Stomach (tissue), 9 donors: ENCODE data around the gene ZNF8. TPM values are rescaled to one million over a fixed set of nuclear protein-coding genes. Genes with fewer than 3 reads are reported as not detected.

ENCODE experiments used
- DNase-seq, 2 donors: peaks; one replicate each; pipeline versions ENCODE4 v3.0.0 to v3.0.0-alpha.2; 2013 to 2019
- H3K27ac ChIP-seq, 5 donors: fragments of 200-600 bp in 4 of 5; sonication (generic) in 4 of 5; one replicate each; pipeline ENCODE4 v1.5.1; 2013 to 2019; ENCODE audit warnings: mild to moderate bottlenecking in 1 of 5, moderate library complexity in 1 of 5
- H3K27me3 ChIP-seq, 3 donors: fragments of 200-600 bp; sonication (generic); one replicate each; pipeline ENCODE4 v1.5.1; 2017 to 2019; ENCODE audit warnings: mixed run types in 1 of 3
- H3K36me3 ChIP-seq, 4 donors: fragments of 200-600 bp; sonication (generic); 1 replicate in 3 of 4; 2 replicates in 1 of 4; pipeline ENCODE4 v1.5.1; 2016 to 2019
- H3K4me1 ChIP-seq, 4 donors: fragments of 200-600 bp; sonication (generic); one replicate each; pipeline ENCODE4 v1.5.1; 2016 to 2019
- H3K4me3 ChIP-seq, 4 donors: fragments of 200-600 bp; sonication (generic) in 3 of 4; one replicate each; pipeline ENCODE4 v1.5.1; 2016 to 2019; ENCODE audit warnings: mild to moderate bottlenecking in 1 of 4
- H3K9me3 ChIP-seq, 4 donors: fragments of 200-600 bp; sonication (generic); one replicate each; pipeline ENCODE4 v1.5.1; 2016 to 2019
- CTCF ChIP-seq, 7 experiments: fragments of 450-650 bp in 4 of 7; fragments of 200-600 bp in 3 of 7; sonication (generic) in 3 of 7; IDR thresholded peaks; one replicate each; pipeline ENCODE4 v1.5.1; 2016 to 2019; ENCODE audit warnings: antibody characterized with exemption in 7 of 7, control low read depth in 2 of 7, mild to moderate bottlenecking in 1 of 7
- EP300 ChIP-seq: sonication (generic); formaldehyde crosslinking; IDR thresholded peaks from one replicate; pipeline ENCODE4 v1.6.1; 2017; ENCODE audit warnings: antibody characterized with exemption
- POLR2A ChIP-seq, 4 donors: fragments of 450-650 bp; IDR thresholded peaks; one replicate each; pipeline ENCODE4 v1.6.1; 2016; ENCODE audit warnings: antibody characterized with exemption in 4 of 4, control low read depth in 2 of 4, mild to moderate bottlenecking in 1 of 4, moderate library complexity in 1 of 4
- POLR2AphosphoS5 ChIP-seq, 3 donors: sonication (generic); formaldehyde crosslinking; IDR thresholded peaks; one replicate each; pipeline ENCODE4 v1.6.1; 2016; ENCODE audit warnings: antibody characterized with exemption in 3 of 3
- WGBS, 5 donors: extraction: QIAGEN DNeasy Blood & Tissue Kit in 3 of 5; methylation state at CpG; one replicate each; pipeline versions ENCODE4 v1.1.5 to v1.1.7; 2013 to 2018; 5-methylcytosine and 5-hydroxymethylcytosine counted together
- intact Hi-C: fragments of 100-400 bp; cut with DNase I; formaldehyde crosslinking; loops from one replicate; pipeline ENCODE4 v1.15.1; 2023; ENCODE audit warnings: low total_unique reads
- polyA plus RNA-seq, 3 donors: library from polyadenylated mRNA; stranded (reverse); fragments of 200-250 nt; gene quantifications; one replicate each; pipeline ENCODE4 v1.2.3, GENCODE V29; 2013
- total RNA-seq, 5 donors: library from RNA; depleted of rRNA; stranded (reverse); fragments of >200 nt; gene quantifications; one replicate each; pipeline versions ENCODE4 v1.1.0 to v1.2.3, GENCODE V29; 2014 to 2016
- donor health status: healthy with polysubstance abuse.
- donor health status: Bipolar disorder and iron deficiency.
- donor health status: healthy.

The ZNF8 gene
- total and polyA plus RNA-seq, 8 donors = 0.81 to 9.0 (median 2.5) TPM

DNA sequence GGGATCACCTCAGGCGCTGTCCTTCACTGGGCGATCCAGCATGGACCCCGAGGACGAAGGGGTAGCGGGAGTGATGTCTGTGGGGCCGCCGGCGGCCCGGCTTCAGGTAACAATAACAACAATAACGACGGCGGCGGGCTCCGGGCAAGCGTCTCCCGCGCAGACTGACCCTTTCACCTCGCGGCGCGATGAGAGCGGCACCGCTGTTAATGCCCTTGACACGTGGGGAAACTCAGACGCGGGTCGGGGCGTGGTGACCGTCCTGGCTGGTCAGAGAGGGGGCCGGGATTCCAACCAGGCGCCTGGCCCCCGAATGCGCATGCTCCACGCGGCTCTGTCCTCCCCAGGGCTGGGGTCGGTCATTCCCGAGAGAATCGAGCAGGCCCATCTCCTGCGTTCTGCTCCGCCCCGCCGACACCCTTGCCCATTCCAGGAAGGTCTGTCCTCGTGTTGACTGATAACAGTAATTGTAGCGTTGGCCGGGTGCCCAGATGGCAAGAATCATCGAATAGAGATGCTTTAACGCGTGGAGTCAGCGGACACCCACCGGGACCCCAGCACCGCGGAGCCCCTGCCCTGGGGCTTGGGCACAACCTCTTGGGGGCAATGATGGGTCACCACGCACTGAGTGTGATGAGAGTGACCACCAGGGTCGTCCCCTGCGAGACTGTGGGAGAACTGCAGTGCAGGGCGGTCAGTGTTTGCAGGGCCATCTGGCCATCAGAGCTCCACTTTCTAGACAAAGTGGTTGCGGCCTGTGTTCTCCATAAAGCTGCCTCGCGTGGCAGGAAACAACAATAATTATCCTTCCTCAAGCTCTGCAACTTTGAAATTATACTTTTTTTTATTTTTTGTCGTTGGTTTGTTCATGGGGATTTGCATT is 528 bp downstream of the ZNF8 start:
- peak; percentile 63 to 89 for DNase-seq
- 4 to 10% (median 5%) methylated on average over 26 to 60 of the region's 60 CpGs for WGBS, 5 donors

DNA sequence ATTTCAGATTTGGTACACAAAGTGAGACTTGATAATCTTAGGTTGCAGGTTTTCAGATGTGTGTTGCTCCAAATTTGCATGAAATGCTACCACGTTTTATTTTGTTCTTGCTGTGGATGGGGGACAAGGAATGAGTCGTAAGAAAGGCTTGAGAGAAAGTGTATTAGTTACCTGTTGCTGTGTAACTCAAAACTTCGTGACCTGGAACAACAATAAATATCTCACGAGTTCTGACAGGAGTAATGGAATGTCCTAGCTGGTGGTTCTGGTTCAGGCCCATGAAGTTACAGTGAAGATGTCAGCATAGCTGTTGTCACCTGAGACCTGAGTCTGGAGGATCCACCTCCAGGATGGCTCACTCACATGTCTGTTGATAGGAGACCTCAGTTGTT is 1.2 kb downstream of the ZNF8 start:
- DNase-seq = no peak
- Histone ChIP-seq H3K27ac (peak overlapping the region in 2 of 5 donors; percentile 85 to 90), H3K27me3 (no peaks in the 10 kb centered on the region), H3K9me3 (peaks cover 5 to 48% (median 27%) of the 10 kb centered on the region in 4 donors), H3K4me3 (peak overlapping the region in 3 of 4 donors; percentile 63 to 95 (median 73)), H3K36me3 (peaks cover 4 to 50% (median 21%) of the 10 kb centered on the region in 4 donors), H3K4me1 (peaks cover 7 to 32% (median 20%) of the 10 kb centered on the region in 4 donors)
- intact Hi-C loops = no loop called here
- TF ChIP-seq POLR2A (IDR thresholded peaks at IDR 0.05) (no peak), CTCF (IDR thresholded peaks at IDR 0.05) (no peak), EP300 (no peak), POLR2AphosphoS5 (IDR thresholded peaks at IDR 0.05) (no peak)
- 74 to 83% (median 81%) methylated on average over 4 of the region's 4 CpGs for WGBS, 5 donors

More for the DNA sequence above, 528 bp downstream of the ZNF8 start:
- H3K36me3 ChIP-seq = peaks cover 4 to 50% (median 22%) of the 10 kb centered on the region in 4 donors
- no peaks in the 10 kb centered on the region for H3K27me3 ChIP-seq
- peak overlapping the region; percentile 76 to 91 (median 85) for H3K27ac ChIP-seq
- peak overlapping the region; percentile 63 to 97 (median 84) for H3K4me3 ChIP-seq
- peaks cover 7 to 32% (median 20%) of the 10 kb centered on the region in 4 donors for H3K4me1 ChIP-seq
- TF ChIP-seq POLR2A (IDR thresholded peaks at IDR 0.05) (no peak), CTCF (IDR thresholded peaks at IDR 0.05) (no peak), POLR2AphosphoS5 (IDR thresholded peaks at IDR 0.05) (peak in 1 of 3 donors; percentile 42), EP300 (no peak)
- intact Hi-C loops = no loop called here
- H3K9me3 ChIP-seq = peaks cover 5 to 48% (median 31%) of the 10 kb centered on the region in 4 donors

DNA sequence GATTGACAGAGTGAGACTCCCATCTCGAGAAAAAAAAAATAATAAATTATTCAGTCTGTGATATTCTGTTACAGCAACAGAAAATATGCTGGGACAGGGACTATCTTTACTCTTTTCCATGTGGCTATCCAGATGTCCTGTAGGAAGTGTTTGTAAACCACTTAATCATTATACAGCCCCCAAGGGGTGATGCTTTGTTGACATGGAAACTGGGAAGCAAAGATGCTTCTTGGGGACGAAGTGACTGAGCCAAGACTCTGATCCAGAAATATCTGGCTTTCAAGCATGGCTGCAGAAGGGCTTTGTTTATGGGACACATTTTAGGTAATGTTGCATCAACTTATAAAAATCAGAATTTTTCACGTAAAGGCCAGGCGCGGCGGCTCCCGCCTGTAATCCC is 5.4 kb downstream of the ZNF8 start:
- Histone ChIP-seq H3K27me3 (no peaks in the 10 kb centered on the region), H3K9me3 (peaks cover 0 to 64% (median 14%) of the 10 kb centered on the region in 4 donors), H3K4me3 (no peak overlapping the region), H3K4me1 (peaks cover 7 to 22% (median 13%) of the 10 kb centered on the region in 4 donors), H3K36me3 (peaks cover 37 to 71% (median 54%) of the 10 kb centered on the region in 4 donors), H3K27ac (no peak overlapping the region)
- WGBS, 5 donors = 90 to 95% (median 92%) methylated on average over 7 of the region's 7 CpGs
- no peak for DNase-seq
- intact Hi-C loops = no loop called here
- TF ChIP-seq CTCF (IDR thresholded peaks at IDR 0.05) (no peak), POLR2A (IDR thresholded peaks at IDR 0.05) (no peak), EP300 (no peak), POLR2AphosphoS5 (IDR thresholded peaks at IDR 0.05) (no peak)

GRCh38 chr19:58291943-58292342 is 13.2 kb downstream of the ZNF8 start:
- no peak overlapping the region for H3K4me3 ChIP-seq
- peaks cover 70 to 100% (median 97%) of the 10 kb centered on the region in 4 donors for H3K36me3 ChIP-seq
- H3K27me3 ChIP-seq = no peaks in the 10 kb centered on the region
- 94 to 97% (median 96%) methylated on average over 7 of the region's 7 CpGs for WGBS, 5 donors
- no peak overlapping the region for H3K27ac ChIP-seq
- TF ChIP-seq POLR2AphosphoS5 (IDR thresholded peaks at IDR 0.05) (no peak), EP300 (no peak), CTCF (IDR thresholded peaks at IDR 0.05) (no peak), POLR2A (IDR thresholded peaks at IDR 0.05) (no peak)
- H3K4me1 ChIP-seq = no peaks in the 10 kb centered on the region
- intact Hi-C loops = no loop called here
- peaks cover 19 to 97% (median 58%) of the 10 kb centered on the region in 4 donors for H3K9me3 ChIP-seq
- no peak for DNase-seq
